LNCaP clone FGC (cell line): Measurements from ENCODE around the gene SSU72.
"Not testable (repeated sequence)": the region's sequence is repeated elsewhere in the genome, so short reads cannot be mapped to it uniquely, and the experiment has no call there.

Experiments
- DNase-seq: peaks from one replicate; pipeline ENCODE4 v3.0.0-alpha.2; 2011; ENCODE audit warnings: low read depth
- H3K4me3 ChIP-seq: 2 replicates; pipeline ENCODE4 v1.5.1; 2011; ENCODE audit warnings: mild to moderate bottlenecking, low read depth, low read length, control low read depth
- CTCF ChIP-seq: IDR thresholded peaks from 2 replicates; pipeline ENCODE4 v1.5.1; 2012; ENCODE audit warnings: mild to moderate bottlenecking; ENCODE audit not compliant: control insufficient read depth, insufficient read depth; ENCODE audit errors: extremely low read depth

Gene SSU72

GRCh38 chr1:1599030-1599934, 24.6 kb upstream of the SSU72 start:
- DNase-seq: no peak
- no peak overlapping the region for H3K4me3 ChIP-seq
- TF ChIP-seq CTCF: peak; percentile 12; the same call in 1 of the 2 replicates

GRCh38 chr1:1598720-1599029, 24.0 kb upstream of the SSU72 start:
- DNase-seq: no peak
- TF ChIP-seq CTCF: no peak
- no peak overlapping the region for H3K4me3 ChIP-seq

- no peak for TF ChIP-seq CTCF
- no peak for DNase-seq
Measured at GRCh38 chr1:1598051-1598719, 23.5 kb upstream of the SSU72 start.

GRCh38 chr1:1597275-1597930, 22.7 kb upstream of the SSU72 start:
- no peak overlapping the region for H3K4me3 ChIP-seq
- TF ChIP-seq CTCF: peak; percentile 20; the same call in 1 of the 2 replicates
- DNase-seq: no peak

More at GRCh38 chr1:1598051-1598719, 23.5 kb upstream of the SSU72 start:
- no peak overlapping the region for H3K4me3 ChIP-seq

- no peak for TF ChIP-seq CTCF
- no peak for DNase-seq
- no peak overlapping the region for H3K4me3 ChIP-seq
Measured at GRCh38 chr1:1596493-1597274, 22.0 kb upstream of the SSU72 start.

GRCh38 chr1:1595341-1595740, 20.7 kb upstream of the SSU72 start:
- not testable (repeated sequence) for DNase-seq, H3K4me3 ChIP-seq

GRCh38 chr1:1594602-1595260, 20.1 kb upstream of the SSU72 start:
- no peak for TF ChIP-seq CTCF
- H3K4me3 ChIP-seq: no peak overlapping the region
- DNase-seq: no peak
